ENCODE data around the gene GRID2.

The GRID2 gene

DNA sequence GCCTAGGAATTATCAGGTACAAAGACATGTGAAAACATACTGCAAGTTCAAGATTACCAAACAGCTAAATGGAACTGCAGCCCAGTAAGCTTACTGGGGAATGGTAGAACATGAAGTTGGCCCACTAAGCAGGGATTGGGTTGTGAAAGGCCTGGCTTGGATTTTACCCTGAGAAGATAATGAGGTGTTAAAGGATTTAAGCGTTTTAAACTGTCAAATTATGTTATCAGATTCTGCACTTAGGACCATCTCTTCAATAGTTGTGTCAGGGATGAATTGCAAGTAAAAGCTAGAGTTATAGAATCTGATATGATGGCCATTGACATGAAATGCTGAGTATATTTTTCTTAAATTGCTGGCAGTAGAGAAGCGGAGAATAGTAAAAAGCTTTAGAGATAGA lies 225.7 kb downstream of the GRID2 start:
- no peak for DNase-seq (ENCODE audit: low spot score)

DNA sequence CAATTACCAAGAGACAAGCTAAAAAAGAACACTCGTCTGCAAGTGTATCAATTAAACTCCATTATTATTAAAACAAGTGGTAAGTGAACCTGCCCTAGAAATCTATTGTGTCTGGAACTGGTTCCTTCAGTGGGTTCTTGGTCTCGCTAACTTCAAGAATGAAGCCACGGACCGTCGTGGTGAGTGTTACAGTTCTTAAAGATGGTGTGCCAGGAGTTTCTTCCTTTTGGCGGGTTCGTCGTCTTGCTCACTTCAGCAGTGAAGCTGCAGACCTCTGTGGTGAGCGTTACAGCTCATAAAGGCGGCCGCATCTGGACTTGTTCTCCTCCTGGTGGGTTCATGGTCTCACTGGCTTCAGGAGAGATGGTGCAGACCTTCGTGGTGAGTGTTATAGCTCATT lies 231.8 kb downstream of the GRID2 start:
- no peak for DNase-seq (ENCODE audit: low spot score)

DNA sequence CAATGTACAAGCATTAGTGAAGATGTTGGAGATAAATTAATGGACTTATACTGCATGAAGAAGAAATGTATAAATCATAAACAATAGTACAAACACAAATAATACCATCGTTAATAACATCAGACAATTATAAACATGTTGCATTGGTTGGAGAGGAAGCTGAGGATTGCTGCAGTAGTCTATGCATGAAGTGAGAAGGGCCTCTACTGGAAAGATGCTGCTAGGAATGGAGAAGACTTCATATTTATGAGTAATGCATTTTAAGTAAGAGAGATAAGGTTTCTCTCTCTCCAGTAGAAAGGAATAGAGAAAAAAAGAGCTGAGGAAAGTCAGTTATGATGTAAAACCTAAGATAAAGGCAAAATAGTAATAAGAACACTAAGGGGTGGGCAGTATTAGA lies 247.8 kb downstream of the GRID2 start:
- DNase-seq (ENCODE audit: low spot score): no peak

DNA sequence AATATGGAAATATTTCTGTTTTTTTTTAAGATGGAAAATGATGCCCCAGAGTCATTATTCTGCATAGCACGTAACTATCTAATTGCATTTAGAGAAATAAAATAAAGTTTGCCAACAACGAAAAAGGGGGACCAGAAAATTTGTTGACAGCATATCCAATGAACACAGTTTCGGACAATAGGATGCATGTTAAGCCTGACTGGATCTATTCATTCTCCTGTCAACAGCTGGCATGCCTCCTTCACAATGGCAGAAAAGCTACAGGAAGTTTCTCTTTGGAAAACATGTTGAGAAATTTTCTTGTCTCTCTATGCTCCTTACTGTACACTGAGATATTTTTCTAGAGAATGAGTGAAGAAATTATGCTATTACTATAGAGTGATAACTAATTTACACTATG lies 262.5 kb downstream of the GRID2 start:
- no peak for DNase-seq (ENCODE audit: low spot score)

DNA sequence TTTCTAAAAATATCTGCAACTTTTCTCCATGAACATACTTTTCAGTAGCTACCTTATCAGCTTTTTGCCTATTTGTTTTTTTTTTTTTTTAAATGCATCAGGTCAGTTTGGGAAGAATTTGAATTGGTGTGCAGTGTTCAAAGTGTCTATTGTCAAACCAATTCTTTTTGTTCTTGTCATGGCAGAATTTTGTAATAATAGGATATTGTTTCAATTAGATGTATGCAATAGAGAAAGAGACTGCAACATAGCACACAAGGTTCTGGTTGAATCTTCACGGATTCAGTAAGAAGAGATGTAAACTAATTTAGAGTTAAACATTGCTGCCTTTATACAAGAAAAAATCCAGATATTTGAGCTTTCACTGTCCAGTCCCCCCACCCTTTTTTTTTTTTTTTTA lies 277.1 kb downstream of the GRID2 start:
- DNase-seq (ENCODE audit: low spot score): no peak

DNA sequence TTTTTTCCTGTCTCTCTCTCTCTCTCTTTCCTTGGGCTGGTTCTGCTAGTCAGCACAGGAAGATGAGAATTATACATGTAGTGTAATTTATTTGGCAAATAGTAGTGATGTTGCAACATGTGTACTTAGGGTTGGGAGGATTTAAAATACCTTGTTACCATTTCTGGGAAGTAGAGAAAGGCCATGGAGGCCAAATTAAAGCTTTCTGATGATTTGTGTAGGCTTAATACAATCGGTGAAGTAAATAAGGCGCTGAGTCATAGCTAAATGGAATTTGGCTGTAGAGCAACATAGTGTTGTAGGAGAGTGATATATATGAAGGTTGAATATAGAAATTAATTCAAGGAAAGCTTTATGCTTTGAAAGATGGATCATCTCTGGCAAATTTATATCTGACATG lies 295.3 kb downstream of the GRID2 start:
- DNase-seq (ENCODE audit: low spot score): no peak

DNA sequence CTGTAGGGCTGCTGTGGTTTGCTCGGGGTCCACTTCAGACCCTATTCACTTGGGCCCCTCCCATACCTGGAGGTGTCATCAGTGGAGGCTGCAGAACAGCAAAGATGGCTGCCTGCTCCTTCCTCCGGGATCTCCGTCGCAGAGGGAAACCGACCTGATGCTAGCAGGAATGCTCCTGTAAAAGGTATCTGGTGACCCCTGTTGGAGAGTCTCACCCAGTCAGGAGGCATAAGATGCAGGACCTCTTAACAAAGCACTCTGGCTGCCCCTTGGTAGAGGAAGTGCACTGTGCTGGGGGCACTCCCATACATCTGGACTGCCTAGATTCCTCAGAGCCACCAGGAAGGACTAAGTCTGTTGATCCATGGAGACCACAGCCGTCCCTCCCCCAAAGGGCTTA lies 296.9 kb downstream of the GRID2 start:
- DNase-seq (ENCODE audit: low spot score): no peak

DNA sequence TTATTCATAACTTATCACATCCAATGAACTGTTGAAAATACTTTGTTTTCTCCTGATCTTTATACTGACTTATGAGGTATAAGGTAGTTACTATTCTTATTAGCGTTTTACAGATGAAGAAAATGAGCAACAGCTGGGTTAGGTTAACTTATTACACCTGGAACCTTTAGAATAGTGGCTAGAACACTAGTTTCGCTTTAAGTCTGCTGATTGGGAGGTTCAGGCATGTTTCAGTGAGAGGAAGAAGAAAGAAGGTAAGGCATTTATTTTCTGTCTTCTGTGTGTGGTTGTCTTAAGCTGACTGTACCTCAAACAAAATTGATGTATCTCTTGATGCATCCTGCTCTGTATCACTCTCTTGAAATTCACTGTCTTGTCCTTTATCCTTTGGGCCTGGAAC lies 302.5 kb downstream of the GRID2 start:
- no peak for DNase-seq (ENCODE audit: low spot score)

DNA sequence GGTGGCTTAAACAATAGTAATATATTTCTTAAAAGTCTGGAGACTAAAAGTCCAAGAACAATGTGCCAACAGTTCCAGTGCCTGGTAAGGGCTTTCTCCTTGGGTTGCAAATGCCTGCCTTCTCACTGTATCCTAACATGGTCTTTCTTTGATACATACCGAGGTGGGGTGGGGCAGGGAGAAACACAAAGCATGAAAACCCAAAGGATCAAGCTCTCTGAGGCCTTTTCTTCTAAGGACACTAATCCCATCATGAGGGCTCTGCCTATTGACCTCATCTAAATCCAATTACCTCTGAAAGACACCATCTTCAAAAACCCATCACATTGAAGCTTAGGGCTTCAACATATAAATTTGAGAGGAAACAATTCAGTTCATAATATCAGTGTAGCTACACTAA lies 311.3 kb downstream of the GRID2 start:
- no peak for DNase-seq (ENCODE audit: low spot score)

DNA sequence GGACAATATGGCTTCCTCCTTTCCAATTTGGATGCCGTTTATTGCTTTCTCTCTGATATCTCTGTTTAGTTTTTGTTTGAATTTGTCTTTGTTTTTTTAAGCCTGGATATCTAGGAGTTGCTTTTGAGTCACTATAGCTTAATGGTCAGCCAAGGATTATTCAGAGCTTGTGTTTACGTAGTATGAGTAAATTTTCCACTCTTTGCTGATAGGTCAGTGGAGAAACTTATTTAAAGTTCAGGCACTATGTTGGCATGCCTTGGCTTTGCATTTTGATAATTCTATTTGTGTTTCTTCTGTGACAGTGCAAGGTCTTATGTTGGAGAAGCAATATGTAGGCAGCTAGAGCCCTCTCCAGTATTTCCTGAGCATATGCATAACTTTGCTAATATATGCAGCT lies 315.2 kb downstream of the GRID2 start:
- no peak for DNase-seq (ENCODE audit: low spot score)

DNA sequence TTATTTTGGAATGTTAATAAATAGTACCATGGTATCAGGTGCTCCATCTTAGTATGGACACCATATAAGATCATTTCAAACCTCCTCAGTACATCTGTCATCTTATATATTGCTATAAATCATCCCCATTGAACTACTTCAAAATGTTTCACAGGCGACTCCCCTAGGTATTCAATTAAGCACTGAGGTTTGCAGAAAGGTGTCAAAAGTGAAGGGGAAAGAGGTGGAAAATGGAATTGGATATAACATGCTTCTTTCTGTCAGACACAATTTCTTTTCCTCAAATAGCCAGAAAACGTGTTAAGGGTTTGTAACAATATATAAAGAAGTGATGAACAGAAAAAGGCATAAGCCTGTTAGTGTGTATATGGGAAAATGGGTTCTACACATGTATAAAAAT lies 325.5 kb downstream of the GRID2 start:
- no peak for DNase-seq (ENCODE audit: low spot score)

DNA sequence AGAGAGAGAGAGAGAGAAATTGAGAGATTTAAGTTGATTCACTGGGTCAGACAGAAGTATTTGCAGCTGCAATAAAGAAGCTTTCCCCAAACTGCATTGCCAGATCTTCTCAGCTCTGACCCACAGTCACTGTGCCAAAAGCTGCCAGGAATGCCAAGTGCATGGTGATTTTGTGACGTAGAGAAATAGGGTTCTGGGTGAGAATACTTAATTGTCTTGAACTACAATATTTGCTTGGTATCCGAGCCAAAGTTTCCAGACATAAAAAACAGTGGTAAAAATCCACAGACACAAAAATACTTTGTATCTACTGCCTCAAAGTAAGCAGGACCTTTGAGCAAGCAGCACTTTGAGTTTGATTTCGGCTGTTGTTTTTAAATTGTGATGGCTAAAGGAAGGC lies 331.1 kb downstream of the GRID2 start:
- no peak for DNase-seq (ENCODE audit: low spot score)

DNA sequence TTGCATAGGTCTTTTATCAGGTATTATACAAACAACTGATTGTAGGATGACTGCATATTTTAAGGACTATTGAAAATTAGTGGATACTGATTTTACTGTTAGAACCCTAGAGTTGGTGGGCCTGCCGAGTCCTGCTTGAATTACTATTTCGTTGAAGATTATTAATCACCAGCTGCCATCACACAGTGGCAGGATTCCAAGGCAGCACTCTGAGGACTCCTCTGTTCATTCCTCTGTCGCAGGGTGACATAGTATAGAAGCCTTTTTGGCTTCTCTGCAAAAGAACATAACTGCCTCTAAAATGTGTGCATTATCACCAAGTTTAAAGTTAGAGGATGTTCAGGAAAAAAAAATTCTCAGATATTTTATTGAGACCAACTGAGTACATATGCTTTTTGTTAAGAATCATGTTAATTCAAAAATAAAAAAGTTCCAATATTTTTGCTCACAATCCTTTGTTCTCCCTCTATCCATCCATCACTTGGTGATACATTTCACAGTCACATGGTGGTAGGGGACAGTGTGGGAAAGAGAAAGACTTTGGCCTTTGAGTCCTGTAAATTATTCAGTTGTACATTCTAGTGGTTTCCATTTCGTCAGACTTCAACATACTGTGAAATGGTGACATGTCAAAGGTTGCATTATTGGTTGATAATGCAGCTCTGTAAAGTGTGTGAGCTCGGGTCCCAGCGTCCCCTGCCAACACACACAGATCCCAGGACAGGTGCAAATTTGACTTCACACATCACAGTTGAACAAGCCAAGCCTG lies 332.5 kb downstream of the GRID2 start:
- no peak for DNase-seq (ENCODE audit: low spot score)

DNA sequence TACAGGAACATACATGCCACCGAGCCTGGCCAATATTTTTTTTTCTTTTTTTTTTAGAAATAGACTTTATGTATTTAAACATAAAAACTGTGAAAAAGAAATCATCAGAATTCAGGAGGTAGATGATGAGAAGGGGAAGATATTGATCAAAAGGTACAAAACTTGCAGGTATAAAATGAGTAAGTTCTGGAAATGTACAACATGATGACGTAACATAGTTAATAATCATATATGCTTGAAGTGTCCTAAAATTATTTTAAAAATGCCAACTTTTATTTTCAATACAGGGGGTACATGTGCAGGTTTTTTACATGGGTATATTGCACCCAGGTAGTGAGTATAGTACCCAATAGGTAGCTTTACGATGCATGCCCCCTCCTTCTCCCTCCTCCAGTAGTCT lies 337.6 kb downstream of the GRID2 start:
- no peak for DNase-seq (ENCODE audit: low spot score)

DNA sequence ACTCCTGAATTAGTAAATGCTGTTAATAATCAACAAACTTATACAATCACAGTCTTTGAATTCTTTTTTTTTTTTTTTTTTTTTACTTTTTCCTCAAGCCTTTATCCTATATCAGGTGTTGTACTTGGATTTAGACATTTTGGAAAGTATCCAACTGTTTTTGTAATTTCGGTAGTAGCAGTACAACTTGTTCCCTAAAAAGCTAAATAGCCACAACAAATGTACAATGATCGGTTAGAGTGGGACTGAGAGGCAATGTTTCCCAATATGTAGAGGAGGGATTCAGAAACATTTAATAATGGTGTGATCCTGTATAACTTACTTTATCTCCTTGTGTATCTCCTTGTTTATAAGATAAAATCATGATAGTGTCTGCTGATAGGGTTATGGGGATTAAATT lies 343.1 kb downstream of the GRID2 start:
- no peak for DNase-seq (ENCODE audit: low spot score)

DNA sequence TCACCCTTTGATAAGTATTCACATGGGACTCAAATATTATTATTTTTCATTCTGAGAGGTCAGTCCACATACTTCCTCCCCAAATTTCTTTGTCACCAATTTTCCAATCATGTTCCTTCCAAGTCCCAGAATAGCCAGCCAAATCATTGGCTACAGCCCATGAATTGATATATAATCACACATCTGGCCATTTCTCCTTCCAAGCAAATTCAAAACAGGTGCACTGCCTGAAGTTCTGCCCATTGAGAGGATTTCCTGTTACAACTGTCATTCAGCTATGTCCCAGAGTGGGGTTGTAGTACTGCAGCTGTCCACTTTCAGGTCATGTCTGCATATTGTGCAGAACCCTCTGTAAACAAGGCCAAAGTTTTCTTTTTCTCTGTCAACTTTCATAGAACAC lies 347.8 kb downstream of the GRID2 start:
- DNase-seq (ENCODE audit: low spot score): peak; percentile 6

DNA sequence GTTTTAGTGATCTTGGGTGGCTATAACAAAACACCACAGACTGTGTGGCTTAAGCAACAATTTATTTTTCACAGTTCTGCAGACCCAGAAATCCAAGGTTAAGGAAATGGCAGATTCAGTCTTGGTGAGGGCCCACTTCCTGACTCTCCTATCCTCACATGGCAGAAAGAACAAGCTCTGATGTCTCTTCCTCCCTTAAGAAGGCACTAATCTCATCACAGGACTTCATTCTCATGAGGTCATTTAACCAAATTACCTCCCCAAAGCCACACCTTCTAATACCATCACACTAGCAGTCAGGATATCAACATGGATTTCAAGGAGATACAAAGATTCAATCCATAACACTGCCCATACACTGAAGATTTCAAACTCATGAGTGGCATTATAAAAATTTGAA lies 350.3 kb downstream of the GRID2 start:
- no peak for DNase-seq (ENCODE audit: low spot score)

DNA sequence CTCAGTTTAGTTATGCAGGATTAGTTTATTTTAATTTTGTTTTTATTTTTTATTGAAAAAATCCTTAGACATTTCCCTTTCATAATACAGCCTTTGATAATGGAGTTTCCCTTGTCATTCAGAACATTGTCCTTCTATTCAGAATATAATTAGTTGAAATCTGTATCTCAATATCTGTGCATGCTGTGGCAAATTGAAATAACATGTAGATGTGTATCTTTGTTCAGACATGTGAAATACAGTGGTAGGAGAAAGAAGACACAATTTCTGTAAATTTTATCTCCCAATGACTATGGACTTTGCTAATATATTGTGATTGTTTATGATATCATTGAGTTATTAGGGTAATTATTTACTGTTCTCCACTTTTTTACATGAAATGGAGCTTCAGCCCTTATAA lies 353.9 kb downstream of the GRID2 start:
- DNase-seq (ENCODE audit: low spot score): no peak

DNA sequence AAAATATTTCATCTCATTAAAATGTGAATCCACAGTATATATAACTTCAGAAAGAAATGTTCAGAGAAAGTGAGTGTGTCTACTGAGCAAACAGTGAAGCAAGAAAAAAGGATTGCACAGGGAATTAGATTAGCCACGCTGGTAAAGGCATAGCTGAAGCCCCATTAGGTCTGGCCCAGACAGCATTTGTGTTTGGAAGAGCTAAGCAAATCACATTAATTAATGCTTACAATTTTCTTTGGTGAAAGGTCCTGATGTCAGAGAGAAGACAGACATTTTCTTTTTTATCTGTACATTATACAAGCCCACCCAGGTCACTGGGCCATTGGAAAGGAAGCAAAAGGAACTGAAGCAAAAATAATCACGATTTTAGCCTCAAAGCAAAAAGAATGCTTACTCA lies 354.6 kb downstream of the GRID2 start:
- DNase-seq (ENCODE audit: low spot score): no peak

DNA sequence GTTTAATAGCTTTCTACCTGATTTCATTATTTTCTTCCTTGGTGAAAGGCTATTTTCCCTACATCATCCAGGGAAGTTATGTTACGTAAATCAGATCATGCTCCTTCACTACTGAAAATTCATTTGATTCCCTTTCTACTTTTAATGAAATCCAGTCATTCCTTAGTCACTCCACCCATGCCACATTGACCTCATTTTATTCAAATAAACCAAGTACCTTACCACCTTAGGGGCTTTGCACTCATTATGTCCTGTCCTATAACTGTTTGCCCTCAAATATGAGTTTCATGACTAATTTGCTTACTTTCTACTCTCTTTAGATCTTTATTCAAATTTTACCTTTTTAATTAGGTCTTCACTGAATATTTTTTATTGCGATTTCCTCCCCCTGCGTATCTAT lies 374.0 kb downstream of the GRID2 start:
- DNase-seq (ENCODE audit: low spot score): no peak

DNA sequence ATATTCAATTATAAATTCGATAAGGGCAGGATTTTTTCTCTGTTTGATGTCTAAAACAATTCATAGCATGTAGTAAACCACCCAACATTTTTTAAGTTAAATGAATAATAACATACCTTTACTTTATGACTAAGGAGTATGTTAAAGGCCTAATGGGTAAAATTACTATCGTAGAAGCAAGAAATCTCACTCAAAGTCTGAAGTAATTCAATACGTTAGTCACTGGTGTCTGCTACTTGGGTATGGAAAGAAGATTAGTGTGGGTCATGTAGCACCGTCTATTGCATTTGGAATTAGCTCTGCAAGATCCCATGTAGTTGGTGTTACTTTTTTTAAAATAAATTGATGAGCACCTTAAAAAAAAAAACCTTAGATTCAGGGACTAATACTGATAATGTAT lies 374.5 kb downstream of the GRID2 start:
- no peak for DNase-seq (ENCODE audit: low spot score)

DNA sequence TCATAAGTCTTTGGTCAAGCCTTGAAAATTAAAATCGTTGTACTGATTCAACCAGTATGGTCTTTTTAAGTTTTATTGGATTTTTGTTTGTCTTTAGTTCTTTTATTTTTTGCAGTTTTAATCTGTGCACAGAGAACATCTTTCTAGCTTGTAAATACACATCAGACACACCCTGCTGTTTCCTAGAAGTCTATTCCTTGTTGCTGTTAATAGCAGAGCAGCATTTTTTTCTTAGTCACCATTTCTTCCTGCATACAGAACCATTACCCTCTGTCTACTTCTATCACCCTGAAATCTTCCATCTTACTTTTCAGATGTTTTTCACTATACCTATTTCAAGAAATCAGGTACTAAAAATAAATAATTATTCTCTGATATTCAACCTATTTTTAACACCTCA lies 375.4 kb downstream of the GRID2 start:
- DNase-seq (ENCODE audit: low spot score): no peak

DNA sequence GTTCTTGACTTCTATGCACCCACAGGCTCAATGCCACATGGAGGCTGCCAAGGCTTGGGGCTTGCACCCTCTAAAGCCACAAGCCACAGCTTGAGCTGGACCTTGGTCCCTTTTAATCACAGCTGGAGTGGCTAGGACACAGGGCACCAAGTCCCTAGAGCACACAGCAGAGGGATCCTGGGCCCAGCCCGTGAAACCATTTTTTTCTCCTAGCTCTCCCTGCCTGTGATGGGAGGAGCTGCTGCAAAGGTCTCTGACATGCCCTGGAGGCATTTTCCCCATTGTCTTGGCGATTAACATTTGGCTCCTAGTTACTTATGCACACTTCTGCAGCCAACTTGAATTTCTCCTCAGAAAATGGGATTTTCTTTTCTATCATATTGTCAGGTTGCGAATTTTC lies 410.9 kb downstream of the GRID2 start:
- DNase-seq (ENCODE audit: low spot score): no peak

DNA sequence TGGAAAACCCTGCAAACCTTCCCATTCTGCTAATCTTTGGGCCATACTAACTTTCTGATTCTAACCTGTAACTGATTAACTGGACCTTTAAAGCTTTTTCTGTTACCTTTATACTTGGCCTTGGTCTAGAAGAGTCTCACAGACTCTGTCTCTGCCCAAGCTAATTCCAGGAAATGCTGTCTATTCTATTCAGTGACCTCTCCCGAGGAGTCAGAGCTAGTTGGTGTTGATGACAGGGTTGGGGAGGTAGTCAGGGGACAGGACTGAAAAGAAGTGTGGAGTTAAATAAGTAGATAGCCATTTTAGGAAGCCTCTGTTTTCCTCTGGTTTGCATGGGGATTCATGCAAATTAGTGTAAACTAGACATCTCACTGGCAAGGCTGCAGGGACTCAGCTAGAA lies 429.5 kb downstream of the GRID2 start:
- DNase-seq (ENCODE audit: low spot score): no peak

All from NAMALWA (cell line).